Colon (tissue), 2 donors: ENCODE results near the gene ADTRP.

Experiments used
- FAIRE-seq: peaks from 2 replicates; lab custom pipeline; 2012; peaks lifted over from hg19 to GRCh38; lab: Jason Lieb, UNC
- donor health status: control.
- donor health status: control.

ADTRP gene, protein sequence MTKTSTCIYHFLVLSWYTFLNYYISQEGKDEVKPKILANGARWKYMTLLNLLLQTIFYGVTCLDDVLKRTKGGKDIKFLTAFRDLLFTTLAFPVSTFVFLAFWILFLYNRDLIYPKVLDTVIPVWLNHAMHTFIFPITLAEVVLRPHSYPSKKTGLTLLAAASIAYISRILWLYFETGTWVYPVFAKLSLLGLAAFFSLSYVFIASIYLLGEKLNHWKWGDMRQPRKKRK

DNA sequence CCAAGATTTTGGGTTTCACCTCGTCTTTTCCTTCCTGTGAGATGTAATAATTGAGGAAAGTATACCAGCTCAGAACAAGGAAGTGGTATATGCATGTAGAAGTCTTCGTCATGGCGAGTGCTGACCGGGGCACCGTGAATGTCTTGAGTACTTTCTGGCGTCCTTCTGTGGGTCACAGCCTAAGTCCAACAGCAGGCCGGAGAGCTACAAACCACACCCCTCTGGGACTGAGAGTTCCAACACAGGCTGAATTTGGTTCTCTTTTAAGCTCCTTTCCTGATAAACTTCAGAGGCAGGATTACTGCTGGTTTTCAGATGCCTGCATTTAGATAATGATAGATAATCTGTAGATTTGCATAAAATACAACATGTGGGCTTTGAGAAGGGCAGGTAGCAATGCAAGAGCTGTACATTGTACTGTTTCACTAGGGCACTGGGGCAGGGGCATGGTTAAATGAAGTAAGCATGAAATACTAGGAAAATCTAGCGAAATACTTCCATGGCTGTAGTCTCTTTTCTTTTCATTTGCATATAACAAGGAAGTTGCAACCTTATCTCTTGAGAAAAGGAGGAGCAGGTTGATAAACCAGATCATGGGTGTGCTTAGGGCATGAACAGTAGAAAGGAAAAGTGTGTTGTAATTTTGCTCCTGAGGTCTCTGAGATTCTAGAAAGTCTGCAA is at the start of gene ADTRP:
TSS of gene ADTRP (minus strand) at position 156 of the 681 bp plus-strand sequence. CDS start at position 112, 44 bp downstream.
- FAIRE-seq: peak; percentile 51

DNA sequence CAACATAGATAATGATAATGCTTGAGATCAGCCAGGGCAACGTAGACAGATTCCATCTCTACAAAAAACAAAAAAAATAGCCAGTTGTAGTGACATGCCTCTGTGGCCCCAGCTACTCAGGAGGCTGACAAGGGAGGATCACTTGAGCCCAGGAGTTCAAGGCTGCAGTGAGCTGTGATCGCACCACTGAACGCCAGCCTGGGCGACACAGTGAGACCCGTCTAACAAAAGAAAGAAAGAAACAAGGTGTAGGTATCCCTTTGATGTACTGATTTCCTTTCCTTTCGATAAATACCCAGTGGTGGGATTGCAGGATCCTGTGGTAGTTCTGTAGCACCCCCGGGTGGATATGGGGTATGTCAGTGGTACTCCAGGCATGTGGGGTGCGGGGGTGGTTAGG is 48.2 kb upstream of the ADTRP start:
- FAIRE-seq: no peak

DNA sequence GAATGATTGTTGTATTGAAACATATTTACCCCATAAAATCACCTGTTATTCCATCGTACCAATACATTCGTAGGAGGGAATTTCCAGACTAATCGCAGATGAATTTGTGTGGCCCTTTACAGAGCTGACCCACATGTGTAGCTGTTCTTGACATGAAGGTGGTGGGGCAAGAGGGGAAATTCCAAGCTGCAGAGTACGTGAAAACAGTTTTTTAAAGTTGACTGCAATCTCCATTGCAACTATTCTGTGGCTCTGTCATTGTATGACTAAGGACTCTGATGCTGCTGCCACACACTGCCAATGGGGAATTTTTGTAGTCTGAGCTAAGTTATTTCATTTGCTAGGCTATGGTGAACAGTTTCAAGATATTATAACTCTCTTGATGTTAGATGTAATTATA is 46.4 kb upstream of the ADTRP start:
- no peak for FAIRE-seq

DNA sequence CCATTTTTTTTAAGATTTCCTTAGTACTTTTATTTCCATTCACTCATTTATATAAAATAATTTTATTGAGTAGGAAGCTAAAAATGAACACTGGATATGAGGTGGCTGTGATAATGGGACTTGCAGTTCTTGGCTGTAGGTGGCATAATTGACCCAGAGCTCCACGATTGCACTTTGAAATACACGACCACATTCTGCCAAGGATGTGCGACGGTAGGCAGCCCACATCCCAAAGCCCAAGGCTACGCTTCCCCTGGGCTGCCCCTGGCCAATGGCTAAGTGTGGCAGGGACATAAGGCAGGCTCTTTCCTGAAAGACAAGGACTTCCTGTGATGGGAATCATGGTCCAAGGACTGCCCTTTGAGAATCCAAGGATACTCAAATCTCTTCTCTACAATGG is 43.7 kb upstream of the ADTRP start:
- FAIRE-seq: no peak

DNA sequence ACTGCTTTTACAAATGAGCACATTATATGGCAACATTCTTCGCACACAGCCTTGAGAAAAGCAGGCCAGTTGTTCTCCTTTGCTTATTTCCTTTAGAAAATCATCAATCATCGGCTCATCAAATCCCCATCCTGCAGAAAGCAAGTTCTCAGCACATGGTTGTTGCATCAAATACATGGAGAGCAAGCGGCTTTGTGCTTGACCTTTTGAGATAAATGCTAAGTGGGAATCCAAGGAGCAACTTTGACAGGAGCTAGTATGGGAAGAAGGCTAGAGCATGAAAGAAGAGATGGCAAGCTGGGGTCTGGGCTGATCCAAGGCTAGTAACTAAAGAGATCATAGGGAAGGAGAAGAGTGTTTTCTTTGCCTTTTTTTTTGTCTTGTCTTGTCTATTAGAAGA is 43.2 kb upstream of the ADTRP start:
- FAIRE-seq: no peak

DNA sequence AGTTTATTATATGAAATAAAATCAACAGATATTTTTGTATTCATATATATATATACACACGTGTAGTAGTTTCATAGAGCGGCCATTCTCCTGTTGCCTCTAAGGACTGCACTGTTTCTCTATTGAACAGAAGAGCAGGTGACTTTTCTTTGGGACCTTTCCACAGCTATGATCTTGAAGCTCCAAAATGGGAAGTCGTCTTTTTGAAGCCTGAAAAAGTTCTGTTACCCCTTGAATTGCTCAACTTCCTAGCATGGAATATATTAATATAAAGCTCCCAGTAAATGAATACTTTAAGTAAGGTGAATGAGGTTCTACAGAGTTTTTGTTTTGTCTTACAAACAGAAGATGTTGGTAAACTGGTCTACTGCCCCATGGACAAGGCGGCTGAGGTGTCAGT is 42.2 kb upstream of the ADTRP start:
- FAIRE-seq: no peak

DNA sequence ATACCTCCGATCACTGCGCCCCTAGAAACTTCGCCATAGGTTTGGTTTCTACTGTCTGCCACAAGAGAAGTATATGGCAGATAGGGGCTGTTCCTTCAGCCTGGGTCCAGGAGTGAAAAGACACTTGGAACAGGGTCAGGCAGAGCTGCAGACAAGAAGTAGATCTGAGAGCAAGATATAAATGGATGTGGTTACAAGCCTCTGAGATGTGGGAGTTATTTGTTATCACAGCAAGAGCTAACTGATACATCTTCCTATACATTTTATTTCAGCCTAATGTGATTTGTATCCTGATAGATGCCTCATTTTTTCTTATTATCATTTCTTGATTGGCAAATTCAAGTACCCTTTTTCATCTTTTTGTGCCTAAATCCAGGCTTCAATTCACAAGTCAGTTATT is 40.9 kb upstream of the ADTRP start:
- FAIRE-seq: no peak

DNA sequence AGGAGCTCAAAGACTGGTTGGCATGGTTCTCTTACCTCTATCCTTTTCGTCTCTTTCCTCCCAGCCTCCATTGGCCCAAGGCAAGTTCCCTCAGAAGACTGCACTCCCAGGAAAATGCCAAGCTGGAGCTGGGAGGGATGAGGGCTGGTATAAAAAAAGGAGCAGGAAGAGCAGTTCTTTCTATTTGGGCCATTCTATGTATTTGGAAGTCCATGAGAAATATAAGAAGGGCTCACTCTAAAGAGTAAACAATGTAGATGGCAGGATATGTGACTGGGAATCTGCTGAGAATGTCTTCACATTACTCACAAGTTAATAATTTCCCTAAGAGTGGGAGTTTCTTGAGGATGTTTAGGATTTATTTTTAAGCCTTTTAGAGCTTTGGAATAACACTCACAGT is 36.6 kb upstream of the ADTRP start:
- no peak for FAIRE-seq

DNA sequence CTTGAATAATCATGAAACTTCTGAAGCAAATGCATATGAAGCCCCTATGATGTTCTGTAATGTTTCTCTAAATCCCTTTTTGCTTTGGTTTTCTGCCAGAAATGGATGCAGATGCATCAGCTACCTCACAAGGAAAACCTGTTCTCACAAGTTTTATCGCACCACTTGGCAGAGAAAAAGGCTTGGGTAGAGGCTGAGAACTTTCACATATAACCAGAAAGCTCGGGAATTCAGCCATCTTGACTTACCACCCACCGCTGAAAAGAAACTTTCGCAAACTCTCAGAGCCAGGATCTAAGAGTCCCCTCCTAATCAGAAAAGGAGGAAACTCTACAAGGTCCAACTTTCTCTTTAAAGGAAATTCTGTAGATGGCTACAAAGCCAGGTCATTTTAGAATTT is 36.2 kb upstream of the ADTRP start:
- FAIRE-seq: no peak

DNA sequence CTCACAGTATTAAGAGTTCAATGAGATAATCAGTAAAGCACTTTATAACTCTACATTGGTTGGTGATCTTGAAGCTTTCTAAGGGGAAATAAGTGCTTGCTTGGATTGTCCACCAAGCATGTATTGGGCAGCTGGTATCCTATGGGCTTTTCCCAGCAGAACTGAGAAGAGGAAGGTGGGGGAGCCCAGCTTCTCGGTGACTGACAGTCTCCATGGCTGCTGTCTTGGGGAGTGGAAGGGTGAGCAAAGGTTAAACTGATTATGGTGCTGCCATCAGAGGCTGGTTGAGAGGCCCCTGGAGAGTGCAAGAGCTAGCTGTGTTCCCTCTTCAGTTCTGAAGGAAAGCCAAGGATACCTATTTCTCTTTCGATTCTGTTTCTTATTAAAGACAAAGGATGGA is 35.5 kb upstream of the ADTRP start:
- FAIRE-seq: no peak

DNA sequence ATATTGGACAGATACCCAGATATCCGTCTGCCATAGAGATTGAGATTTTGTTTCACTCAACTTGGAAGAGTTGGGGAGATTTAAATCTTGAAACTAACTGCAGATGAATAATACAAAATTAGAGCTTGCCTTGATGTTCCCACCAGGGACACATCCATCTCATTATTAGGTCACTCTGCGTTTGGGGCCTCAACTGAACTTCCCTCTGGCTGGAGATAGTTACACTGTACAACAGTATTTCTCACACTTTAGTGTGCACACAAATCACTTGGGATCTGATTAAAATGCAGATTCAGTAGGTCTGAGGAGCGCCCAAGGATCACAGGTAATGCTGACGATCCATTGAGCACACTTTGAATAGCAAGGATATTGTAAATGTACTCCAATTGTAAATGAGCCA is 35.0 kb upstream of the ADTRP start:
- no peak for FAIRE-seq

DNA sequence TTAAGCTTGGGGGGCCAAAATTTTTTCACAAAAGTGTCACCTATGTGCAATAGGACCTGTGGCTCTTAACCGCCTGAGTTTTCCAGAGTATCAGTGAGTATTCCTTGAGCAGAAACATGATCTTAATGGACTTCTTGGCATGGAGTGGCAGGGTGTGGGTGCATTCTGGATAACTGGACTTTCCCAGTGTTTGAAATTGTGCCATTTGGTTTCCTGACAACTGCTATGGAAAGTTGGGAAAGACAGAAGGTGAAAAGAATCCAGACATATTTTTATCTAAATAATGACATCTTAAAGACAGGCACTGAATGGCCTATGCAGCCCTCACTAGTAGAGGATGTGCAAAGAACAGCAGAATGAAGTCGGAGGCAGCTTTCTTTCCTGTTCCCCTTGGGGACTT is 34.3 kb upstream of the ADTRP start:
- no peak for FAIRE-seq

DNA sequence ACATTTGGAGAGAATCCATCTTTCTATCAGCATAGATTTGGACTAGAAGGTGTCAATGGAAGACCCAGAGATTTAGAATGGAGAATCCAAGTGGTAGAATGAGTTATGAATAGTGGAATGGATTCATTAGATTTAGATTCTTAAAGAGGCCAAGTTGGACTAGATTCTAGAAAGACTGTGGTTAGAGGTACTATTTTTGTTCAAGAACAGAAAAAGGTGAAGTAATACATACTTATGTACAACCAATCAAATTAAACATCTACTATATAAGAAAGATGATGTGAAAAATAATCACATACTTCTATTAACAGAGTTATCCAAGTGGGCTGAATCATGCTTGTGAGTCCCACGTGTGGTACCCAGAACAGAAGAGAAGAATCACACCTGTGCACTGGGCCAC is 33.8 kb upstream of the ADTRP start:
- no peak for FAIRE-seq

DNA sequence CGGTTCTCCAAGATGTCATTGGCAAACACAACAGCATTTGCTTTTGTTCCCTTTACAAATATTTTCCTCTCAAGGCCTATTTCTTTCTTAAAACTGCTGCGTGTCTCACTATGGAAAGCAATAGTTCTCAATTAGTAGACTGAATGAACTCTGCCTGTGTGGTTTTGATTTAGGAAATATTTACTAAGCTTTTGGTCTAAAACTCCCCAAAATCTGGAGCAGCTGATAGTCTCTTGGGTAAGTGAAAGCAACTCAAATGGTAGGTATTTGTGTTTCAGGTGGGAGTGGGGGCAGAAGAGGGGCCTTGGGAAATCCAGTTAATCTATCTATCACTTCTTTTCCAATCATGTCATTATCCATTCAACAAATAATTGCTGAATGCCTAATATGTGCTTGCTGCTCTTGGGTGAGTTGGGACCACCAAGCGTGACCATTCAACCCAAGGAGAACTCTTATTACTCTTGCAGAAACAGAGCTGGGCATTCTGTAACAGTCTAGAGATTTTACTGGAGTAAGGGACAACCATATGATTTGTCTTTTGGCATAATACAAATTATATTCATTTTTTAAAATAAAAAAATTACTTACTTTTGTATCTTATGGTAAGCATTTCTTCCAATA is 33.2 kb upstream of the ADTRP start:
- no peak for FAIRE-seq

DNA sequence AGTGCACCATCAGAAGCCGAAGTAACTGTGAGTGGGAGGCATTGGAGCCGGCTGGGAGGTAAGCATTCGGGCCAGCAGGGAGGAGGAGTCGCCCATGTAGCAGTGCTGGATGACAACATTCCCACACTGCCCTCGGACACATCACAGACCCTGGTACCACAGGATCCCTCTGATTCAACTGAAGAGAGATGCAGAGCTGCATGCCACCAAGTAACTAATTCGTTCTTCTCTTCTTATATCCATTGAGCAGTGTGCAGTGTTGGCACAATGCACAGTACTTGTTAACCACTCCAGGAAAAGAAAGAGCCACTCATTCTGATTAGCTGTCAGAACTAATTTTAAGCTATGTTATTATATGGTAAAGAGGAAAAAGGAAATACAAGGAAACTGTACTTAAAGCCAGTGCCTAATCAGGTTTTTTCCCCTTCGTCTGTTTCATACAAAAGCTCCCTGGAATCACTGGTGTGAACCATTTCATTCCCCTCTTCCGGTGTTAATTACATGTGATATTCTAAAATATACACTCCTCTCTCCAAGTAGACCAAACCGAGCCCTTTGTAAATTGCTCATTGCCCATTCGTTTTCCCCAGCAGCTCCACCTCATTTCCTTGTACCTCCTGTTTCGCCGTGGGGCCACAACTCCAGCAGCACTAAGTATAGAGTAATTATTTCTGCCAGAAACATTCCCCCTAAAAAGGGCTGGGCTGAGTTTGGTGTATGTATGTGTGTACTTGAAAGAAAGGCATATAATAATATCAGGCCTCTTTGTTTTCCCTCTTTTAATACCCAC is 32.4 kb upstream of the ADTRP start:
- no peak for FAIRE-seq

DNA sequence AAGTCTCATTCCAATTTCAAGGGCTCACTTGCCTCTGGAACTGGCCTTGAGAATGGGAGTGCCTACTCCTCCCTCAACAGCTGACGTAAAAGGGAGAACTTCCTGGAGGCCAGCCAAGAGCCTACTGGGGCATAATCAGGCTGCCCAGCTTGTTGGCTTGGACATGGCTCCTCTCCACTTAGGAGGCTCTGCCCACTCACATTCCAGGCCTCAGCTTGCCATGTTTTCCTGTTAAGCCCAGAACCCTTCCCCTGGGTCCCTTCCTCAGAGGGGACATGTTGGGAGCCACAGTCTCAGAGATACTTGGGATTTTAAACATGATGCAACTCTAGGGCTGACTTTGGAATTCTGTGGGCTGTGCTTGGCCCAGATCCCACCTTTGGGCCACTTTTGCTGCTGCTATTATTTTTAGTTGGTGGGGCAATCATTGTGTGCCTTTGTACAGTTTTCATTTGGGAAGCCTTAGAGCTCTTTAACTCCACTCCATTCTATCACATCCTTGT is 31.5 kb upstream of the ADTRP start:
- no peak for FAIRE-seq

DNA sequence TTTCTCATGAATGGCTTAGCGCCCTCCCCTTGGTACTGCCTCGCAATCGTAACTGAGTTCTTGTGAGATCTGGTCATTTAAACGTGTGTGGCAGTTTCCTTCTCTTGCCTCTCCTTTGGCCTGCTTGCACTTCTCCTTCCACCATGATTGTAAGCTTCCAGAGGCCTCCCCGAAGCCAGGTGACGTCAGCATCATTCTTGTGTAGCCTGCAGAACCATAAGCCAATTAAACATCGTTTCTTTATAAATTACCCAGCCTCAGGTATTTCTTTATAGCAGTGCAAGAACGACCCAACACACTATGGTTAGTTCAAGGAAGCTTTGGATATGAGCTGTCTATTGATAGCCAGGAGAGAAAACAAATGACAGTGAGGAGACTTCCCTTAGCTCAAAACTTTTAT is 29.5 kb upstream of the ADTRP start:
- FAIRE-seq: no peak

DNA sequence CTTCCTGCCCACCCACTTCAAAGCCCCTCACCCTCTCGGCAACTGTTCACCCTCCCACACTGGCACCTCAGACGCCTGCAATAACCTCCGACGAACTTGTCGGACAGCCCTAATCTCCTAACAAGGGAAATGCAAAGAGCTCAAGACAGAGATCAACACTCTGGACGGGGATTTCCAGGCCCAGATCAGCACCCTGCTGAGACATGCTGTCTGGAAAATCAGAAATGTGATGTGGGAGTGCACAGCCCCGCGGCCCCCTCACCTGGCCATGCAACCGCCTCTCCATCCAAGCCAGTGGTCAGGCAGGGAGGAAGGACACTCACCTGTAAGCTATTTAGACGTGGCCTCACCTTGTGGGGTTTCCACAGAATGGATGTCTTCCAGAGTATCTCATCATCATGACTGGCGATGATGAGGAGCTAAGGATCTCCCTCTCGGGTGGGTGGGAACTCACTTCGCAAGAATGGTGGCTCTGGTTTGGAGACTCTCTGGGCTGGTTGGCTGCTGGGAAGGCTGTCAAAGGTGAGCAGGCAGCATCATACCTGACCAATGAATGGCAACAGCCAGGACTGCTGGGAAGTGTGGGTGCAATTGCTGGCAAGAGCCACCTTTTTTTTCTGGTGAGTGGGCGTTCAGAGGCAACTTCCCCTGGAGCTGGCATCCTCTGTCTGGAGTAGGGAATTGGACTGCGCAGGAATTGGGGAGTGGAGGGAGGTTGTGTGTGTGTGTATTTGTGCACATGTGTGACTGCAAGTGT is 28.1 kb upstream of the ADTRP start:
- FAIRE-seq: no peak

DNA sequence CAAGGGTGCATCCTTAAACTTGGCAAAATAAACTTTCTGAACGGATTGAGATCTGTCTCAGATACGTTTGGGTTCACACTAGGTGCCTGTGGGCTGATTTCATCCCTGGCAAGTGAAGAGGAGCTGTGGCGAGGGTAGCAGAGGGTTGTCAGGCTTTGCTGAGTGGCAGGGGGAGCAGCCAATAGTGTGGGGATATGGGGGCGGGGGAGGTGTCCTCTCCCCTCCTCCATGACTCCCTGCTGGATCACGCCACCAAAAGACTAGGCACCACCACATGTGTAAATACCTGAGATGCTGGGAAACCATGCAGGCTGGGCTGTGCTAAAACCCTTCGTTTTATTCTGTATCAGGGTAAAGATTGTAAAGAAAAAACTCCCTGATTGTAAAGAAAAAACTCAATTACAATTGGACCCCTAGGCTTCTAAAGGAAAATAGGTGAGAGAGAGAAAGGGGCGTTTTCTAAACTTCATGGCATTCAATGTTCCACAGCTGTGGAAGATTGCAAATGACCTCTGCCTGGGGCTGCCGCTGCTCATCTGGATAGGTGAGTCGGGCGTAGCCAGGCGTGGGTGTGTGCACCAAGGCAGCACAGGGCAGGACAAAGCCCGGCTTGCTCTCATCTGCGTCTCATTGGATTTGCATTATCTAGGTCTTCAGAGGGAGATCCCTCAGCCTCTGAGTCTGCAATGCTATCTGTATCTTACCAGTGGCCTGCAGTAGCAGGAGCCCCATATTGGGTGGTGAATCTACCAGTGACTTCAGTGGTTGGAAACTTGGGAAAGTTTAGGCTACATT is 26.9 kb upstream of the ADTRP start:
- no peak for FAIRE-seq

DNA sequence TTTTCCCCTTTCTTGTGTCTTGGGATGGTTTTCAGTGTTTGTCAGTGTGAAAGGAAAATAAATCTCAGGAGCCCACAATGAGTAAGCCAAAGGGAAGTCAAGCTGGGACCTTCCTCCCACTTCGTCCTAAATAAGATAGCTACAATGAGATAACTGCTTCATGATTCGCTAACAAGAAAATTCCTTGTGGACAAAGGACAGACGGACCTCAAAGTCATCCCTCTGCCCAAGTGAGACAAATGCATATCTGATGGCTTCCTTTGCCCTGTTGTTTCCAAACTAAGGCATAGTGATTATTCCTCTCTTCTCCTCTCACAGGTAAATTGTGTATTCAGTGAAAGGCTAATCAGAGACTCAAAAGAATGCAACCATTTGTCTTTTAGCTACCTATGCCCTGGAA is 26.1 kb upstream of the ADTRP start:
- no peak for FAIRE-seq

DNA sequence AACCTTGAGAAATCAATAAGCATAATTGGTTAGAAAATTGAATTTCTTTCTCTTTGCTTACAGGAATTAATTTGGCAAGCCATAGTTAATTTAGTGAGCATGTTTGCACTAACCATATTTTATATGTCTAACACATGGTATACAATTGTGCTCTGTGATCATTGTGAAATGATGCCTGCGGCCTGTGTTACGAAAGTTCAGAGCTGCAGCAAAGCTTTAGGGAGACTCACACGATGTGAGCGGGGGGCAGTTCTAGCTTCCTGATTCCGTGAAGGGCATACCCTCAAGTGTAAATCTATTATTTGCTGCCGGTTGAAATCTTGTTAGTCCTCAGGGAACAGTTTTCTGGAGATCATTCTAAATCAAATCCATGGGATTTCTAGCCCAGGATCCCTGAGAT is 25.5 kb upstream of the ADTRP start:
- no peak for FAIRE-seq
